Lower lobe of right lung (tissue), 2 donors: Measurements from ENCODE around the gene WDR7. TPM values are rescaled to one million over a fixed set of nuclear protein-coding genes. Genes with fewer than 3 reads are reported as not detected.
A peak's percentile ranks its signal among the peaks of the same experiment; 100 is the strongest.

Experiments used
- ATAC-seq, 2 donors: fragments of 200-7000 bp; cut with Tn5 transposase; one replicate each; pipeline ENCODE4 v1.9.1; 2020 to 2022; ENCODE audit warnings: mild to moderate bottlenecking in 2 of 2, moderate library complexity in 2 of 2
- DNase-seq: peaks from one replicate; pipeline ENCODE4 v3.0.0-alpha.2; 2020
- H3K27ac ChIP-seq: fragments of 200-600 bp; one replicate; pipeline ENCODE4 v1.8.0; 2022
- H3K27me3 ChIP-seq: fragments of 200-600 bp; one replicate; pipeline ENCODE4 v1.8.0; 2022; ENCODE audit warnings: low read depth
- H3K36me3 ChIP-seq: fragments of 200-600 bp; one replicate; pipeline ENCODE4 v1.8.0; 2022; ENCODE audit warnings: mild to moderate bottlenecking
- H3K4me1 ChIP-seq: fragments of 200-600 bp; one replicate; pipeline ENCODE4 v1.8.0; 2022
- H3K4me3 ChIP-seq: fragments of 200-600 bp; one replicate; pipeline ENCODE4 v1.8.0; 2022; ENCODE audit warnings: mild to moderate bottlenecking
- H3K9me3 ChIP-seq: fragments of 200-600 bp; one replicate; pipeline ENCODE4 v1.8.0; 2022
- CTCF ChIP-seq: fragments of 200-600 bp; IDR thresholded peaks from one replicate; pipeline ENCODE4 v1.8.0; 2022; ENCODE audit warnings: antibody characterized with exemption, mild to moderate bottlenecking
- intact Hi-C: fragments of 100-400 bp; cut with DNase I; formaldehyde crosslinking; loops from one replicate; pipeline ENCODE4 v1.11.0; 2022
- total RNA-seq: library from RNA; stranded (reverse); fragmentation: NEBNext Ultra II Directional; extraction: Animal tissue kit (Norgen Biotek cat#: 25700); gene quantifications from one replicate; pipeline ENCODE4 v1.2.1, GENCODE V29; 2021
- donor health status: DM: no; HTN: yes; CAD: no; lungs with severe emphysema.

Gene WDR7
- total RNA-seq, 1 donor from 2014 or later = 29.1 TPM

- H3K4me3 ChIP-seq = no peak overlapping the region
- no peak overlapping the region for H3K27ac ChIP-seq
- H3K27me3 ChIP-seq = peaks cover 3% of the 10 kb centered on the region
- no peak for TF ChIP-seq CTCF
- no peak for DNase-seq
- no peaks in the 10 kb centered on the region for H3K9me3 ChIP-seq
- intact Hi-C loops = no loop called here
- H3K4me1 ChIP-seq = no peaks in the 10 kb centered on the region
- ATAC-seq = no peak
- no peaks in the 10 kb centered on the region for H3K36me3 ChIP-seq
Observed at GRCh38 chr18:57073501-57074187, 422.5 kb downstream of the WDR7 start.

DNA sequence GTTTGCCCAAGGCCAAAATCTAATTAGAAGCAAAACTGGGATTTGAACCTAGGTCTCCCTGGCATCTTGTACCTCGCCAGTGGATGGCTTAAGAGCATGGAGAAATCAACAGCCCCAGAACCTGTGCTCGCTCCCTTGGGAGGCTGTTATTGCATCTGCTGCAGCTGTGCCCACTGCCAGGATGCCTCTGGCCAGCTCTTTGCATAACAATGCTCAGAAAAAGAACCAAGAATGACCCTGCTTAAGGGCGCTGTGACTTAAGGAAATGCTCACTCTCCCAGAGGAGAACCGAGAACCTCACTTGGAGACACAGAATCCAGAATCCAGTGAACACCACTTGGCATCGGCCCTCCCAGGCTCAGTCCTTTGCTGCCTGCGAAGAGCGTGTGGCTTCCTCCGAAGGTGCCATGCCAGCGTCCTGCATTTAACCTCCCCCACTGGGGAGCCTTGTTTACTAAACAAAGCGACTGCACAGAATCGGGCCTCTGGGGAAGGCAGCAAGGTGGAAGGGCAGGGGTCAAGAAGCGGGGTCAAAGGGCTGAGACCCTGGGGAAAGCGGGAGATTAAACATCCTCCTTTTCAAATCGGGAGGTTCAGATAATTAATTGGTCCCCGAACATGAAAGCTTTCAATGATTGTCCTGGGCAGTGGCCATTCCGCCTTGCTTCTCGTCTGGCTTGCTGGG, 424.7 kb downstream of the WDR7 start:
- ATAC-seq = no peak
- Histone ChIP-seq H3K9me3 (no peaks in the 10 kb centered on the region), H3K27ac (no peak overlapping the region), H3K27me3 (peaks cover 3% of the 10 kb centered on the region), H3K4me1 (no peaks in the 10 kb centered on the region), H3K36me3 (no peaks in the 10 kb centered on the region), H3K4me3 (no peak overlapping the region)
- intact Hi-C loops = no loop called here
- DNase-seq = no peak
- no peak for TF ChIP-seq CTCF

DNA sequence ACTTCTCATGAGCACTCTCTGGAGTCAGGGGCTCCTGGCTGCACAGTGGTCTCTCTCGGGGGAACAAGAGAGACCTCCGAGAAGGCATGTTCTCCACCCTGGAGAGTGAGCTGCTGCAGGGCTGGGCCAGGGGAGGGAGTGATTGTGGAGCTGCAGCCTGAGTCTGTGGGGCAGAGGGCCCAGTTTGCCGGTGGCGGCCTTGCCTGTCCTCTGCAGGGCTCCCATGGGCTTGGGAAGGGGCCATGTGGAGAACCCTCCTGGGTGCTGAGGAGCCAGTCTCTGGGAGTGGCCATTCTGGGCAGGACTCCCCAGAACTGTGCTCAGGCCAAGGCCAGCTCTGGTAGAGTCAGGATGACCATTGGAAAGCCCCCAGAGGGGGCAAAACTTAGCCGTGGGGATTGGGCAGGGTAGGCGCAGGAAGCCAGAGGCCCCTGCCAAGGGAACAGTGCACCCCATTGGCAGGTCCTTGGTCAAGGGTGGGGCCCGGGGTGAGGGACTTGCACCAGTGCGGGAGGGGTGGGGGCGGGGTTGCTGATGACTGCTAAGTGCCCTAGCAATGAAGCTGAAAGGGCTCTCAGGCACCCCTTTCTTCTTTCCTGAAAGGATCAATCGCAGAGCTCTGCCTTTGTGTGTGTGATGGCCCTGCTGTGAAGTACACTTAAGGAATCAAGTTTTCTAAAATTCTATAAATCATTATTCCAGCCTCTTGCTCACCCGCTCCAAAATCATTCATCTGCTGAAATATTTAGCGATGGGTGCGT, 426.0 kb downstream of the WDR7 start:
- no peak overlapping the region for H3K27ac ChIP-seq
- no peak for TF ChIP-seq CTCF
- DNase-seq = no peak
- H3K4me1 ChIP-seq = no peaks in the 10 kb centered on the region
- no peak overlapping the region for H3K4me3 ChIP-seq
- intact Hi-C loops = no loop called here
- H3K9me3 ChIP-seq = no peaks in the 10 kb centered on the region
- peaks cover 3% of the 10 kb centered on the region for H3K27me3 ChIP-seq
- no peak for ATAC-seq
- H3K36me3 ChIP-seq = no peaks in the 10 kb centered on the region

- no peak for DNase-seq
- intact Hi-C loops = no loop called here
- peaks cover 3% of the 10 kb centered on the region for H3K27me3 ChIP-seq
- no peaks in the 10 kb centered on the region for H3K9me3 ChIP-seq
- H3K4me3 ChIP-seq = no peak overlapping the region
- ATAC-seq = peak; percentile 25 to 52
- H3K36me3 ChIP-seq = no peaks in the 10 kb centered on the region
- no peak for TF ChIP-seq CTCF
- no peaks in the 10 kb centered on the region for H3K4me1 ChIP-seq
- H3K27ac ChIP-seq = no peak overlapping the region
Observed at GRCh38 chr18:57077786-57078552, 426.8 kb downstream of the WDR7 start.

GRCh38 chr18:57078614-57079013, 427.5 kb downstream of the WDR7 start:
- H3K4me3 ChIP-seq = no peak overlapping the region
- DNase-seq = no peak
- no peaks in the 10 kb centered on the region for H3K4me1 ChIP-seq
- H3K27ac ChIP-seq = no peak overlapping the region
- no peak for TF ChIP-seq CTCF
- no peaks in the 10 kb centered on the region for H3K9me3 ChIP-seq
- intact Hi-C loops = no loop called here
- H3K27me3 ChIP-seq = peaks cover 3% of the 10 kb centered on the region
- H3K36me3 ChIP-seq = no peaks in the 10 kb centered on the region
- ATAC-seq = no peak
